Activated CD4-positive, alpha-beta T cell treated with anti-CD3 and anti-CD28 coated beads for 36 hours (primary cell): ENCODE data around the gene LY6G6C. TPM values are rescaled to one million over a fixed set of nuclear protein-coding genes. Genes with fewer than 3 reads are reported as not detected.
A peak's percentile ranks its signal among the peaks of the same experiment; 100 is the strongest.

ENCODE experiments used
- ATAC-seq: fragments of 200-7000 bp; cut with Tn5 transposase; one replicate; pipeline ENCODE4 v1.10.0; 2021; ENCODE audit warnings: mild to moderate bottlenecking, moderate library complexity
- CTCF ChIA-PET: fragments of 350-600 bp; sonication (Branson Sonifier 250); formaldehyde crosslinking; loops from one replicate; lab custom pipeline; 2021; ENCODE audit warnings: antibody characterized with exemption; lab: Charles Lee
- POLR2A ChIA-PET: fragments of 350-600 bp; sonication (Branson Sonifier 250); formaldehyde crosslinking; loops from one replicate; lab custom pipeline; 2021; ENCODE audit warnings: antibody characterized with exemption, inconsistent platforms; lab: Charles Lee
- DNase-seq: peaks from one replicate; pipeline ENCODE4 v3.0.0-alpha.2; 2020
- H3K27ac Mint-ChIP-seq: one replicate; pipeline ENCODE4 v1.8.0; 2021; ENCODE audit warnings: mixed read lengths
- H3K27me3 Mint-ChIP-seq: one replicate; pipeline ENCODE4 v1.8.0; 2021; ENCODE audit warnings: mixed read lengths
- H3K36me3 Mint-ChIP-seq: one replicate; pipeline ENCODE4 v1.8.0; 2021; ENCODE audit warnings: low read depth, mixed read lengths
- H3K4me1 Mint-ChIP-seq: one replicate; pipeline ENCODE4 v1.8.0; 2021; ENCODE audit warnings: mixed read lengths
- H3K4me3 Mint-ChIP-seq: one replicate; pipeline ENCODE4 v1.8.0; 2021; ENCODE audit warnings: mild to moderate bottlenecking, moderate library complexity, mixed read lengths
- H3K9me3 Mint-ChIP-seq: one replicate; pipeline ENCODE4 v1.8.0; 2021; ENCODE audit warnings: low read depth, mixed read lengths
- intact Hi-C, 2 experiments: fragments of 100-400 bp; cut with DNase I in 1 of 2; cut with micrococcal nuclease in 1 of 2; formaldehyde crosslinking; loops; one replicate each; pipeline versions ENCODE4 v1.14.2 to v1.15.1; 2022 to 2024; cut with DNase I, micrococcal nuclease
- total RNA-seq, 2 experiments: library from RNA; stranded (reverse); gene quantifications; one replicate each; pipeline ENCODE4 v1.2.3, GENCODE V29; 2021

Gene LY6G6C
- total RNA-seq, 2 experiments from 2014 or later, result not detected

GRCh38 chr6:31705931-31706330, 15.6 kb downstream of the LY6G6C start:
- Mint-ChIP-seq H3K27ac (no peak overlapping the region), H3K36me3 (peaks cover 4% of the 10 kb centered on the region), H3K4me3 (no peak overlapping the region), H3K4me1 (peaks cover 21% of the 10 kb centered on the region), H3K9me3 (no peaks in the 10 kb centered on the region), H3K27me3 (no peaks in the 10 kb centered on the region)
- ATAC-seq (no peak), DNase-seq (no peak)
- intact Hi-C loops, result no loop called here
- POLR2A ChIA-PET, result no interaction called here
- CTCF ChIA-PET, result interaction anchor here (0.9 to 1.1 kb wide), 2 partner anchors 9 to 64 kb away, joined by 3 to 4 read pairs; no protein-coding TSS in a partner anchor

GRCh38 chr6:31702819-31703716, 18.5 kb downstream of the LY6G6C start, which contains the start of gene ABHD16A:
ABHD16A (minus strand) TSS chr6:31703324; CDS start chr6:31703281, 43 bp downstream.
- Mint-ChIP-seq H3K9me3 (no peaks in the 10 kb centered on the region), H3K4me1 (peaks cover 23% of the 10 kb centered on the region), H3K4me3 (peak within 1 kb of the TSS; percentile 99), H3K27me3 (no peaks in the 10 kb centered on the region), H3K36me3 (peaks cover 8% of the 10 kb centered on the region), H3K27ac (peak within 1 kb of the TSS; percentile 97)
- intact Hi-C loops, result loop anchor here (1.0 to 2.0 kb wide), 16 partner anchors 22 to 269 kb away; partner anchors contain the start of genes BAG6 (in 2 of the 2), CLIC1 (in 1 of the 2), DDAH2 (in 1 of the 2) and DXO (in 1 of the 2)
- POLR2A ChIA-PET, result interaction anchor here (0.6 to 1.3 kb wide), 6 partner anchors 33 to 104 kb away, joined by 3 to 6 read pairs (median 4); partner anchors contain the start of genes CLIC1, GPANK1 and LSM2
- CTCF ChIA-PET, result interaction anchor here (0.6 to 1.4 kb wide), 13 partner anchors 9 to 229 kb away, joined by 3 to 4 read pairs (median 3); partner anchors contain the start of genes DDAH2, GPANK1, HSPA1A and HSPA1B
- peak; percentile 91 for ATAC-seq
- DNase-seq, result peak; percentile 99

GRCh38 chr6:31702405-31702818, 19.1 kb downstream of the LY6G6C start:
- ChIA-PET POLR2A (interaction anchor here (0.5 to 1.3 kb wide), 2 partner anchors 18 to 37 kb away, joined by 3 to 5 read pairs; partner anchors contain the start of gene GPANK1), CTCF (interaction anchor here (0.6 to 1.4 kb wide), 7 partner anchors 38 to 187 kb away, joined by 3 to 4 read pairs (median 3); partner anchors contain the start of genes GPANK1, HSPA1B and NEU1)
- peak; percentile 45 for ATAC-seq
- Mint-ChIP-seq H3K4me1 (peaks cover 30% of the 10 kb centered on the region), H3K27me3 (no peaks in the 10 kb centered on the region), H3K4me3 (peak overlapping the region; percentile 99), H3K27ac (peak overlapping the region; percentile 97), H3K9me3 (no peaks in the 10 kb centered on the region), H3K36me3 (peaks cover 13% of the 10 kb centered on the region)
- DNase-seq, result peak; percentile 68
- intact Hi-C loops, result loop anchor here (2.0 kb wide), 4 partner anchors 36 to 124 kb away; partner anchors contain the start of genes BAG6 (in 1 of the 2), GPANK1 (in 1 of the 2) and HSPA1B (in 1 of the 2)

- peak overlapping the region; percentile 97 for H3K27ac Mint-ChIP-seq
- peak overlapping the region; percentile 99 for H3K4me3 Mint-ChIP-seq
- no peak for DNase-seq
- ChIA-PET CTCF (interaction anchor here (0.6 to 2.1 kb wide), 3 partner anchors 11 to 187 kb away, joined by 3 to 6 read pairs (median 3); no protein-coding TSS in a partner anchor), POLR2A (interaction anchor here (0.5 kb wide), 1 partner anchor 17 kb away, joined by 3 read pairs; no protein-coding TSS in a partner anchor)
- H3K36me3 Mint-ChIP-seq, result peaks cover 15% of the 10 kb centered on the region
- H3K9me3 Mint-ChIP-seq, result no peaks in the 10 kb centered on the region
- intact Hi-C loops, result loop anchor here (2.0 kb wide), 4 partner anchors 37 to 125 kb away; partner anchors contain the start of genes BAG6 (in 1 of the 2), GPANK1 (in 1 of the 2) and HSPA1B (in 1 of the 2)
- peaks cover 33% of the 10 kb centered on the region for H3K4me1 Mint-ChIP-seq
- no peaks in the 10 kb centered on the region for H3K27me3 Mint-ChIP-seq
- ATAC-seq, result no peak
These were observed 19.7 kb downstream of the LY6G6C start for GRCh38 chr6:31701666-31702404.

GRCh38 chr6:31700740-31701401, 20.7 kb downstream of the LY6G6C start:
- no peaks in the 10 kb centered on the region for H3K27me3 Mint-ChIP-seq
- intact Hi-C loops, result no loop called here
- ChIA-PET CTCF (interaction anchor here (0.8 to 2.1 kb wide), 2 partner anchors 10 to 102 kb away, joined by 5 to 6 read pairs; no protein-coding TSS in a partner anchor), POLR2A (interaction anchor here (0.5 kb wide), 1 partner anchor 273 kb away, joined by 5 read pairs; no protein-coding TSS in a partner anchor)
- H3K4me3 Mint-ChIP-seq, result peak overlapping the region; percentile 99
- no peaks in the 10 kb centered on the region for H3K9me3 Mint-ChIP-seq
- peak overlapping the region; percentile 53 for H3K27ac Mint-ChIP-seq
- H3K36me3 Mint-ChIP-seq, result peaks cover 15% of the 10 kb centered on the region
- no peak for ATAC-seq
- DNase-seq, result no peak
- peaks cover 33% of the 10 kb centered on the region for H3K4me1 Mint-ChIP-seq

GRCh38 chr6:31697555-31697954, 24.0 kb downstream of the LY6G6C start:
- H3K36me3 Mint-ChIP-seq, result peaks cover 25% of the 10 kb centered on the region
- ATAC-seq (peak; percentile 70), DNase-seq (peak; percentile 34)
- peaks cover 30% of the 10 kb centered on the region for H3K4me1 Mint-ChIP-seq
- CTCF ChIA-PET, result interaction anchor here (0.7 to 1.3 kb wide), 3 partner anchors 33 to 134 kb away, joined by 3 read pairs; no protein-coding TSS in a partner anchor
- peak overlapping the region; percentile 80 for H3K27ac Mint-ChIP-seq
- intact Hi-C loops, result no loop called here
- POLR2A ChIA-PET, result no interaction called here
- H3K27me3 Mint-ChIP-seq, result no peaks in the 10 kb centered on the region
- no peak overlapping the region for H3K4me3 Mint-ChIP-seq
- no peaks in the 10 kb centered on the region for H3K9me3 Mint-ChIP-seq

- Mint-ChIP-seq H3K27me3 (no peaks in the 10 kb centered on the region), H3K9me3 (no peaks in the 10 kb centered on the region), H3K36me3 (peaks cover 26% of the 10 kb centered on the region), H3K4me3 (no peak overlapping the region), H3K4me1 (peaks cover 17% of the 10 kb centered on the region), H3K27ac (no peak overlapping the region)
- intact Hi-C loops, result no loop called here
- no peak for ATAC-seq
- ChIA-PET CTCF (interaction anchor here (1.0 kb wide), 1 partner anchor 76 kb away, joined by 3 read pairs; no protein-coding TSS in a partner anchor), POLR2A (interaction anchor here (0.7 kb wide), 1 partner anchor 67 kb away, joined by 4 read pairs; no protein-coding TSS in a partner anchor)
- no peak for DNase-seq
These were observed 28.0 kb downstream of the LY6G6C start for GRCh38 chr6:31693535-31693934.

GRCh38 chr6:31692886-31693285, 28.7 kb downstream of the LY6G6C start:
- Mint-ChIP-seq H3K4me3 (no peak overlapping the region), H3K36me3 (peaks cover 25% of the 10 kb centered on the region), H3K4me1 (peaks cover 15% of the 10 kb centered on the region), H3K27ac (no peak overlapping the region), H3K9me3 (no peaks in the 10 kb centered on the region), H3K27me3 (no peaks in the 10 kb centered on the region)
- no peak for ATAC-seq
- intact Hi-C loops, result no loop called here
- DNase-seq, result no peak
- ChIA-PET CTCF (interaction anchor here (1.1 kb wide), 1 partner anchor 77 kb away, joined by 3 read pairs; no protein-coding TSS in a partner anchor), POLR2A (no interaction called here)

GRCh38 chr6:31692353-31692752, 29.2 kb downstream of the LY6G6C start:
- Mint-ChIP-seq H3K27me3 (no peaks in the 10 kb centered on the region), H3K4me3 (no peak overlapping the region), H3K36me3 (peaks cover 26% of the 10 kb centered on the region), H3K27ac (no peak overlapping the region), H3K9me3 (no peaks in the 10 kb centered on the region), H3K4me1 (peaks cover 9% of the 10 kb centered on the region)
- DNase-seq (no peak), ATAC-seq (no peak)
- POLR2A ChIA-PET, result no interaction called here
- CTCF ChIA-PET, result interaction anchor here (1.1 to 1.2 kb wide), 2 partner anchors 78 to 138 kb away, joined by 3 read pairs; no protein-coding TSS in a partner anchor
- intact Hi-C loops, result no loop called here
